OCI-LY3 (cell line): Measurements from ENCODE around the gene SERPINB3.

ENCODE experiments used
- EZH2phosphoT487 ChIP-seq: fragments of 200-600 bp; shearing (Covaris generic); IDR thresholded peaks from 2 replicates; pipeline ENCODE4 v1.6.1; 2018; ENCODE audit warnings: antibody characterized with exemption, mixed run types, low read depth
- TF ChIP-seq, protein P1 (sequence below): fragments of 200-600, 300-600 bp; sonication (generic); IDR thresholded peaks from 2 replicates; pipeline ENCODE4 v1.5.1; 2014; ENCODE audit warnings: antibody characterized with exemption, low read length, low read depth

DNA sequence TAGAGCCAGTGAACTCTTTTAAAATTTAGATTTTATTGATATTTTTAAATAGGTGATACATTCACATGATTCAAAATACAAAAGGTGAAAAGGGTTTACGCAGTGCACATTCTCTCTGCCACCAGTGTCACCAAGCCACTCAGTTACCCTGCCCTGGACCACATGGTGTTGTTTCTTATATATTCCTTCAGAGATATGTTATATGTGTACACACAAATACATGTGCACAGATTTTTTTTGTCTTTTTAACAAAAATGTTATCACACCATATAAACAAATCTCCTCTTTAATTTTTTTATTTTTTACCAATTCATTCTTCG is 43.8 kb downstream of the SERPINB3 start:
- TF ChIP-seq, protein P1, sequence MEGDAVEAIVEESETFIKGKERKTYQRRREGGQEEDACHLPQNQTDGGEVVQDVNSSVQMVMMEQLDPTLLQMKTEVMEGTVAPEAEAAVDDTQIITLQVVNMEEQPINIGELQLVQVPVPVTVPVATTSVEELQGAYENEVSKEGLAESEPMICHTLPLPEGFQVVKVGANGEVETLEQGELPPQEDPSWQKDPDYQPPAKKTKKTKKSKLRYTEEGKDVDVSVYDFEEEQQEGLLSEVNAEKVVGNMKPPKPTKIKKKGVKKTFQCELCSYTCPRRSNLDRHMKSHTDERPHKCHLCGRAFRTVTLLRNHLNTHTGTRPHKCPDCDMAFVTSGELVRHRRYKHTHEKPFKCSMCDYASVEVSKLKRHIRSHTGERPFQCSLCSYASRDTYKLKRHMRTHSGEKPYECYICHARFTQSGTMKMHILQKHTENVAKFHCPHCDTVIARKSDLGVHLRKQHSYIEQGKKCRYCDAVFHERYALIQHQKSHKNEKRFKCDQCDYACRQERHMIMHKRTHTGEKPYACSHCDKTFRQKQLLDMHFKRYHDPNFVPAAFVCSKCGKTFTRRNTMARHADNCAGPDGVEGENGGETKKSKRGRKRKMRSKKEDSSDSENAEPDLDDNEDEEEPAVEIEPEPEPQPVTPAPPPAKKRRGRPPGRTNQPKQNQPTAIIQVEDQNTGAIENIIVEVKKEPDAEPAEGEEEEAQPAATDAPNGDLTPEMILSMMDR, result no peak
- TF ChIP-seq EZH2phosphoT487, result no peak
